Astrocyte (in vitro differentiated cells and primary cell): ENCODE data around the gene ABHD15. TPM values are rescaled to one million over a fixed set of nuclear protein-coding genes. Genes with fewer than 3 reads are reported as not detected.
A peak's percentile ranks its signal among the peaks of the same experiment; 100 is the strongest.

Experiments
- DNase-seq: peaks from one replicate; pipeline ENCODE4 v3.0.0-alpha.2; 2010; ENCODE audit warnings: low read depth
- FAIRE-seq: peaks from 2 replicates; lab custom pipeline; 2011; peaks lifted over from hg19 to GRCh38; lab: Jason Lieb, UNC
- H2AFZ ChIP-seq: 2 replicates; pipeline ENCODE4 v1.6.0; 2012; ENCODE audit warnings: low read depth, low read length, inconsistent platforms
- H3K27ac ChIP-seq: 2 replicates; pipeline ENCODE4 v1.5.1; 2011; ENCODE audit warnings: low read depth, low read length, inconsistent platforms
- H3K27me3 ChIP-seq: 2 replicates; pipeline ENCODE4 v1.6.0; 2011; ENCODE audit warnings: low read length, inconsistent platforms; ENCODE audit not compliant: insufficient read depth
- H3K36me3 ChIP-seq: 2 replicates; pipeline ENCODE4 v1.5.1; 2011; ENCODE audit warnings: low read length, inconsistent platforms; ENCODE audit not compliant: insufficient read depth
- H3K4me1 ChIP-seq: 2 replicates; pipeline ENCODE4 v1.5.1; 2011; ENCODE audit warnings: low read length, inconsistent platforms; ENCODE audit not compliant: insufficient read depth
- H3K4me2 ChIP-seq: 2 replicates; pipeline ENCODE4 v1.6.0; 2012; ENCODE audit warnings: low read length, inconsistent platforms
- H3K4me3 ChIP-seq: 2 replicates; pipeline ENCODE4 v1.5.1; 2011; ENCODE audit warnings: low read depth, mild to moderate bottlenecking, low read length, inconsistent platforms; ENCODE audit not compliant: insufficient read depth
- H3K79me2 ChIP-seq: 2 replicates; pipeline ENCODE4 v1.6.0; 2012; ENCODE audit warnings: mild to moderate bottlenecking, low read length, inconsistent platforms; ENCODE audit not compliant: insufficient read depth
- H3K9ac ChIP-seq: 2 replicates; pipeline ENCODE4 v1.6.0; 2012; ENCODE audit warnings: mild to moderate bottlenecking, low read length, inconsistent platforms
- H3K9me3 ChIP-seq: 2 replicates; pipeline ENCODE4 v1.5.1; 2012; ENCODE audit warnings: low read depth, mild to moderate bottlenecking, low read length, inconsistent platforms; ENCODE audit not compliant: insufficient read depth
- H4K20me1 ChIP-seq: 2 replicates; pipeline ENCODE4 v1.6.0; 2012; ENCODE audit warnings: low read length, inconsistent platforms; ENCODE audit not compliant: insufficient read depth
- H3K27ac Mint-ChIP-seq: one replicate; pipeline ENCODE4 v1.8.0; 2021; ENCODE audit warnings: mild to moderate bottlenecking, mixed read lengths; ENCODE audit not compliant: unreplicated experiment
- H3K27me3 Mint-ChIP-seq: one replicate; pipeline ENCODE4 v1.8.0; 2021; ENCODE audit warnings: low read depth, mixed read lengths; ENCODE audit not compliant: unreplicated experiment
- H3K36me3 Mint-ChIP-seq: one replicate; pipeline ENCODE4 v1.8.0; 2021; ENCODE audit warnings: low read depth, mixed read lengths; ENCODE audit not compliant: unreplicated experiment
- H3K4me1 Mint-ChIP-seq: one replicate; pipeline ENCODE4 v1.8.0; 2021; ENCODE audit warnings: low read depth, mixed read lengths; ENCODE audit not compliant: unreplicated experiment
- H3K4me3 Mint-ChIP-seq: one replicate; pipeline ENCODE4 v1.8.0; 2021; ENCODE audit warnings: mild to moderate bottlenecking, moderate library complexity, mixed read lengths; ENCODE audit not compliant: unreplicated experiment
- H3K9me3 Mint-ChIP-seq: one replicate; pipeline ENCODE4 v1.8.0; 2021; ENCODE audit warnings: mild to moderate bottlenecking, mixed read lengths; ENCODE audit not compliant: unreplicated experiment
- EZH2 ChIP-seq: IDR thresholded peaks from 2 replicates; pipeline ENCODE4 v1.6.1; 2012; ENCODE audit warnings: mild to moderate bottlenecking, low read length, inconsistent platforms; ENCODE audit not compliant: insufficient read depth
- total RNA-seq: library from RNA; stranded (reverse); gene quantifications from 2 replicates; pipeline ENCODE4 v1.2.1, GENCODE V29; 2021
- TF ChIP-seq, protein P1 (sequence below): IDR thresholded peaks from 2 replicates; pipeline ENCODE4 v1.5.1; 2011; ENCODE audit warnings: low read depth, mild to moderate bottlenecking, inconsistent platforms, low read length, moderate library complexity; ENCODE audit not compliant: insufficient read depth

Gene ABHD15
- total RNA-seq, 1 donor from 2014 or later, result 8.6 TPM

DNA sequence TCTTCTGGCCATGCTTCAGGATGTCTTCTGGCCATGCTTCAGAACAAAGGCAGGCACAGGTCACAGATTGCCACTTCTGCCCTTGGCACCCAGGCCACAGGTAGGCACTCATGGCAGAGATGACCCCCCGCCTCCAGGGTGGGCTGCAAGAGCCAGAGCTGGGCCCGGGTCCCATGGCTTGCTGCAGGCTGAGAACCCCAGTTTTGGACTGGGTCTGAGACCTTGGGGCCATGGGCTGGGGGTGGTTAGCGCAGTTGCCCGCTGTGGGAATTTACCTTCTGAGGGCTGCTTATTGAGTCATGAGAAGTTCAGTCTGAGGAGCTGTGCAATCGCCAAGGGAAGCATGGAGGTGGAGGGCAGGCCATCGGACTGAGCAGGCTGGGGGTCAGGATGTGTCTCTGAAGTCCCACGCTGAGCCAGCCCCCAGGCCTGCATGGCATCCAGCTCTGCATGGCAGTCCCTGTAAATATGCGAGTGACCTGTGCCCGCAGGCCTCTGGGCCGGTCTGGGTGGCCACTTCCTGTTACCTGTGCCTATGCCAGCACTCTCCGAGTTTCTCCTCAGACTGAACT lies 27.8 kb upstream of the ABHD15 start:
- Mint-ChIP-seq H3K27ac (no peak overlapping the region), H3K36me3 (no peaks in the 10 kb centered on the region), H3K4me1 (peaks cover 8% of the 10 kb centered on the region), H3K27me3 (no peaks in the 10 kb centered on the region), H3K4me3 (peak overlapping the region; percentile 84), H3K9me3 (no peaks in the 10 kb centered on the region)
- Histone ChIP-seq H3K27ac (no peak overlapping the region), H2AFZ (no peak overlapping the region), H3K4me3 (no peak overlapping the region), H3K4me2 (peak overlapping the region; percentile 86), H3K27me3 (peaks cover 12% of the 10 kb centered on the region), H3K79me2 (peaks cover 6% of the 10 kb centered on the region), H3K9ac (no peak overlapping the region), H3K4me1 (peaks cover 44% of the 10 kb centered on the region), H3K9me3 (no peaks in the 10 kb centered on the region), H4K20me1 (peaks cover 46% of the 10 kb centered on the region), H3K36me3 (no peaks in the 10 kb centered on the region)
- TF ChIP-seq, protein P1, sequence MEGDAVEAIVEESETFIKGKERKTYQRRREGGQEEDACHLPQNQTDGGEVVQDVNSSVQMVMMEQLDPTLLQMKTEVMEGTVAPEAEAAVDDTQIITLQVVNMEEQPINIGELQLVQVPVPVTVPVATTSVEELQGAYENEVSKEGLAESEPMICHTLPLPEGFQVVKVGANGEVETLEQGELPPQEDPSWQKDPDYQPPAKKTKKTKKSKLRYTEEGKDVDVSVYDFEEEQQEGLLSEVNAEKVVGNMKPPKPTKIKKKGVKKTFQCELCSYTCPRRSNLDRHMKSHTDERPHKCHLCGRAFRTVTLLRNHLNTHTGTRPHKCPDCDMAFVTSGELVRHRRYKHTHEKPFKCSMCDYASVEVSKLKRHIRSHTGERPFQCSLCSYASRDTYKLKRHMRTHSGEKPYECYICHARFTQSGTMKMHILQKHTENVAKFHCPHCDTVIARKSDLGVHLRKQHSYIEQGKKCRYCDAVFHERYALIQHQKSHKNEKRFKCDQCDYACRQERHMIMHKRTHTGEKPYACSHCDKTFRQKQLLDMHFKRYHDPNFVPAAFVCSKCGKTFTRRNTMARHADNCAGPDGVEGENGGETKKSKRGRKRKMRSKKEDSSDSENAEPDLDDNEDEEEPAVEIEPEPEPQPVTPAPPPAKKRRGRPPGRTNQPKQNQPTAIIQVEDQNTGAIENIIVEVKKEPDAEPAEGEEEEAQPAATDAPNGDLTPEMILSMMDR, result no peak
- TF ChIP-seq EZH2, result no peak
- FAIRE-seq, result no peak
- DNase-seq, result no peak

DNA sequence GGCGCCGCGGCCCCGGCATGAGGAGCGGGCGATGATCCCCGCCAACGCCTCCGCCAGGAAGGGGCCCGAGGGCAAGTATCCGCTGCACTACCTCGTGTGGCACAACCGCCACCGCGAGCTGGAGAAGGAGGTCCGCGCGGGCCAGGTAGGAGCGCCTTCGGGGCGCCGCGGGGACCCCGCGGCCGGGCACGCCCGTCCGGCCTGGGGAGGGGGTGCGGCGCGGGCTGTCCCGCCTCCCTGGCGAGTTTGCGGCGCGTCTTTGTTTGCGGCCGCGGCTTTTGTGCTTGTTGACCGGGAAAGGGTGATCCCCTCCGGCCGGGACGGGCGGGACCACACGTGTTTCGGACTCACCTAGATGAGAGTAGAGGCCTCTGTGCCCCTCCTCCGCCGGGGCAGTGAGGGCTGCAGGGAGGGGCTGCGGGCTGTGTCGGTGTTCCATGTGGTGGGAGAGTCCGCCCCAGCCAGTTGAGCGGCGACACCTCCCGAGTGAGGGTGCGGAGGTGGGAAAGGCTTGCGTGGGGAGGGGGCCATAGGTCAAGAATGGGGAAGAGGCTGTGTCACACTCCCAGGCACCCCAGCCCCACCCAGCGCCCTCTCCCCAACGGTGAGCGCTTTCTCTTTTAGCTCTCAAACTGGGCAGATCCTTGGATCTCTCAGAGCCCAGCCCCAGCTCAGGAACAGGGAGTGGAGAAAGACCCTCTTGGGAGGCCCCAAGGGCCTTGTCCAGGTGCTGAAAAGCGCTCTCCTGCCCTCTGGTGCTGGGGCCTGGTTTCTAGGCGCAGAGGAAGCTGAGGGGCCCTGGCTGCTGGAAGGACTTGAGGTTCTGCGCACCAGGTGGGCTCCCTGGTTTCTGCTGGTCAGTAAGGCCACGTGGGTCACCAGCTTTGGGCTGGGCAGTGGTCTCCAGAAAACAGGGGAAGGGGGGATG lies 27.0 kb upstream of the ABHD15 start:
- Histone ChIP-seq H3K4me1 (peaks cover 45% of the 10 kb centered on the region), H3K9ac (peak overlapping the region; percentile 31), H3K27ac (no peak overlapping the region), H3K79me2 (peaks cover 7% of the 10 kb centered on the region), H4K20me1 (peaks cover 41% of the 10 kb centered on the region), H3K4me3 (peak overlapping the region; percentile 57), H3K4me2 (peak overlapping the region; percentile 86), H3K27me3 (peaks cover 12% of the 10 kb centered on the region), H3K36me3 (no peaks in the 10 kb centered on the region), H3K9me3 (no peaks in the 10 kb centered on the region), H2AFZ (peak overlapping the region; percentile 85)
- Mint-ChIP-seq H3K27ac (no peak overlapping the region), H3K9me3 (no peaks in the 10 kb centered on the region), H3K4me1 (peaks cover 8% of the 10 kb centered on the region), H3K36me3 (no peaks in the 10 kb centered on the region), H3K27me3 (no peaks in the 10 kb centered on the region), H3K4me3 (peak overlapping the region; percentile 84)
- no peak for FAIRE-seq
- DNase-seq, result no peak
- peak; percentile 35 for TF ChIP-seq EZH2
- TF ChIP-seq, protein P1, result no peak
